GM12878 (cell line): ENCODE data around the gene ERG.

ENCODE experiments used
- ZNF274 ChIP-seq: IDR thresholded peaks from one replicate; pipeline ENCODE4 v1.8.0; 2011; ENCODE audit not compliant: insufficient read length, insufficient read depth
- TF ChIP-seq, protein P1 (sequence below), 3 experiments: IDR thresholded peaks in 2 of 3; conservative IDR thresholded peaks in 1 of 3; 2 replicates each; pipeline ENCODE4 v1.5.1; 2011; ENCODE audit warnings: low read depth in 3 of 3, low read length in 3 of 3, mild to moderate bottlenecking in 3 of 3, control low read depth in 2 of 3, moderate library complexity in 2 of 3, inconsistent platforms in 1 of 3, mixed read lengths in 1 of 3; ENCODE audit not compliant: control insufficient read depth in 2 of 3, insufficient read depth in 1 of 3; ENCODE audit errors: extremely low read depth in 1 of 3

DNA sequence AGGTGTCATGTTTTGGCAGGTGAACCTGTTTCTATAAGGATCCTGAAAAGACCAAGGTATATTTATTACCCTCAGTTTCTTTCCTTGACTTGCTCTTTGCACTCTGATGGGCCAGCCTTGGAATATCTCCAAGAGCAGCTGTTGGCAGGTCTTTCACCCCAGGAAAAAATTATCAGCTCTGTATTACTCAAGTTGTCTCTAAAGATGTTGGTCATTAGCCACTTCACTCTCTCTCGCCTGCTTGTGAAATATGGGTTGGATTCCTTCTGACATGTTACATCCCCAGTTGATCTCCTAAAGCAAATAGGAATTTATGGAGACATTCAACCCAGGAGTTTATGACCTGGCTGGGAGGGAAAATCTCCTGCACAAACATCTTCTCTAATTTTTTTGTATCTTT, 155.5 kb downstream of the ERG start:
- TF ChIP-seq, protein P1, sequence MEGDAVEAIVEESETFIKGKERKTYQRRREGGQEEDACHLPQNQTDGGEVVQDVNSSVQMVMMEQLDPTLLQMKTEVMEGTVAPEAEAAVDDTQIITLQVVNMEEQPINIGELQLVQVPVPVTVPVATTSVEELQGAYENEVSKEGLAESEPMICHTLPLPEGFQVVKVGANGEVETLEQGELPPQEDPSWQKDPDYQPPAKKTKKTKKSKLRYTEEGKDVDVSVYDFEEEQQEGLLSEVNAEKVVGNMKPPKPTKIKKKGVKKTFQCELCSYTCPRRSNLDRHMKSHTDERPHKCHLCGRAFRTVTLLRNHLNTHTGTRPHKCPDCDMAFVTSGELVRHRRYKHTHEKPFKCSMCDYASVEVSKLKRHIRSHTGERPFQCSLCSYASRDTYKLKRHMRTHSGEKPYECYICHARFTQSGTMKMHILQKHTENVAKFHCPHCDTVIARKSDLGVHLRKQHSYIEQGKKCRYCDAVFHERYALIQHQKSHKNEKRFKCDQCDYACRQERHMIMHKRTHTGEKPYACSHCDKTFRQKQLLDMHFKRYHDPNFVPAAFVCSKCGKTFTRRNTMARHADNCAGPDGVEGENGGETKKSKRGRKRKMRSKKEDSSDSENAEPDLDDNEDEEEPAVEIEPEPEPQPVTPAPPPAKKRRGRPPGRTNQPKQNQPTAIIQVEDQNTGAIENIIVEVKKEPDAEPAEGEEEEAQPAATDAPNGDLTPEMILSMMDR (IDR thresholded peaks at IDR 0.05 in 2 of 3, conservative IDR thresholded peaks at IDR 0.05 in 1 of 3; ENCODE audit: control insufficient read depth in 2 of 3, extremely low read depth in 1 of 3, insufficient read depth in 1 of 3, low read depth in 3 of 3, low read length in 3 of 3), result no peak
- no peak for TF ChIP-seq ZNF274
